Adrenal gland (tissue), 5 donors: ENCODE results near the gene GPR176.

Experiments
- POLR2A ChIP-seq, 2 donors: fragments of 450-650 bp; IDR thresholded peaks; one replicate each; pipeline ENCODE4 v1.6.1; 2017; ENCODE audit warnings: antibody characterized with exemption in 2 of 2, mild to moderate bottlenecking in 2 of 2, moderate library complexity in 1 of 2
- TF ChIP-seq, protein P1 (sequence below), 6 experiments: fragments of 450-650 bp in 4 of 6; fragments of 200-600 bp in 2 of 6; sonication (generic) in 1 of 6; IDR thresholded peaks; 1 replicate in 5 of 6; 2 replicates in 1 of 6; pipeline versions ENCODE4 v1.5.1 to v1.8.0; 2016 to 2021; ENCODE audit warnings: antibody characterized with exemption in 6 of 6, mild to moderate bottlenecking in 2 of 6, moderate library complexity in 1 of 6
- donor health status: DM: no; HTN: no; CAD: no.

DNA sequence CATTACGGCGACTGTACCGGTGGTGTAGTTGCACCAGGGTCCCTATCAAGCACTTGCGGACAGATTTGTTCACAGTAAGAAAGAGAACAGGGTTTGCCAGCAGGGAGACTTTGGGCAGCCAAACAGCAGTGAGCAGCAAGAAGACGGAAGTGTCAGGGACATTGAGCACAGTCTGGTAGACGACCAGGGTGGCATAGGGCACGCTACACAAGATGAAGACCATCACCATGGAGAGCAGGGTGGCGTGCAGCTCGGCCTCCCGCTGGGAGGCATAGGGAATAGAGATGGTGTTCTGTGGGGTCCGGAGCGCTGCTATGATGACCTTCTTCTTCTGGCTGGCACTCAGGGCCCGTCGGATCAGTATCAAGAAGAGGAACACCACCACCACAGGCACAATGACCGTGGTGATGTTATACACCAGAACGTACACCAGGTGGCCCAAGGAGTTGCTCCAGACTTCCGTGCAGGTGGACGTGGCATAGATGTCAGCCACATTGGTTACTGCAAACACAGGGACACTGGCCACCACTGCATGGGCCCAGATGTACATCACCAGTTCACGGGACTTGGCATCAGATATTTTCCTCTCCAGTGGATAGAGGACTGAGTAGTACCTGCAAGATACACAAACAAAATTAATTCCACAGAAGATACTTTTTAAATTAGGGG is 118.3 kb downstream of the GPR176 start:
- TF ChIP-seq, protein P1, sequence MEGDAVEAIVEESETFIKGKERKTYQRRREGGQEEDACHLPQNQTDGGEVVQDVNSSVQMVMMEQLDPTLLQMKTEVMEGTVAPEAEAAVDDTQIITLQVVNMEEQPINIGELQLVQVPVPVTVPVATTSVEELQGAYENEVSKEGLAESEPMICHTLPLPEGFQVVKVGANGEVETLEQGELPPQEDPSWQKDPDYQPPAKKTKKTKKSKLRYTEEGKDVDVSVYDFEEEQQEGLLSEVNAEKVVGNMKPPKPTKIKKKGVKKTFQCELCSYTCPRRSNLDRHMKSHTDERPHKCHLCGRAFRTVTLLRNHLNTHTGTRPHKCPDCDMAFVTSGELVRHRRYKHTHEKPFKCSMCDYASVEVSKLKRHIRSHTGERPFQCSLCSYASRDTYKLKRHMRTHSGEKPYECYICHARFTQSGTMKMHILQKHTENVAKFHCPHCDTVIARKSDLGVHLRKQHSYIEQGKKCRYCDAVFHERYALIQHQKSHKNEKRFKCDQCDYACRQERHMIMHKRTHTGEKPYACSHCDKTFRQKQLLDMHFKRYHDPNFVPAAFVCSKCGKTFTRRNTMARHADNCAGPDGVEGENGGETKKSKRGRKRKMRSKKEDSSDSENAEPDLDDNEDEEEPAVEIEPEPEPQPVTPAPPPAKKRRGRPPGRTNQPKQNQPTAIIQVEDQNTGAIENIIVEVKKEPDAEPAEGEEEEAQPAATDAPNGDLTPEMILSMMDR (IDR thresholded peaks at IDR 0.05), result peak in 4 of 6 experiments; percentile 13 to 31 (median 29)
- no peak for TF ChIP-seq POLR2A (IDR thresholded peaks at IDR 0.05)
